Brain microvascular endothelial cell (primary cell): Measurements from ENCODE around the gene DERL2.
A peak's percentile ranks its signal among the peaks of the same experiment; 100 is the strongest.

Source experiments
- DNase-seq: peaks from one replicate; pipeline ENCODE4 v3.0.0-alpha.2; 2020
- H3K27ac ChIP-seq: fragments of 250-450 bp; sonication (Bioruptor Pico); 2 replicates; pipeline ENCODE4 v1.5.1; 2020; ENCODE audit warnings: mild to moderate bottlenecking, moderate library complexity
- H3K27me3 ChIP-seq: fragments of 250-450 bp; sonication (Bioruptor Pico); replicated peaks from 2 replicates; pipeline ENCODE4 v1.5.1; 2020; ENCODE audit warnings: mild to moderate bottlenecking
- H3K36me3 ChIP-seq: fragments of 250-450 bp; sonication (Bioruptor Pico); replicated peaks from 2 replicates; pipeline ENCODE4 v1.5.1; 2020; ENCODE audit warnings: mild to moderate bottlenecking
- H3K4me3 ChIP-seq: 2 replicates; pipeline ENCODE4 v1.5.1; 2011; ENCODE audit warnings: low read depth, mild to moderate bottlenecking, control low read depth, low read length, moderate library complexity
- CTCF ChIP-seq: IDR thresholded peaks from 2 replicates; pipeline ENCODE4 v1.5.1; 2011; ENCODE audit warnings: low read depth, mild to moderate bottlenecking, moderate library complexity, low read length, control low read depth, inconsistent platforms; ENCODE audit errors: missing control alignments
- in situ Hi-C: cut with HindIII; loops from 2 replicates; pipeline ENCODE4 v1.10.0; 2017; ENCODE audit warnings: low sequenced_read_pairs, low pct_ligation_motif_present

DERL2 gene

GRCh38 chr17:5508810-5509209 lies 22.8 kb upstream of the DERL2 start:
- Histone ChIP-seq H3K4me3 (no peak overlapping the region), H3K36me3 (no peaks in the 10 kb centered on the region), H3K27me3 (no peaks in the 10 kb centered on the region), H3K27ac (peak overlapping the region; percentile 87)
- no peak for TF ChIP-seq CTCF
- DNase-seq: peak; percentile 94
- in situ Hi-C loops: no loop called here

- H3K36me3 ChIP-seq: no peaks in the 10 kb centered on the region
- in situ Hi-C loops: no loop called here
Measured at GRCh38 chr17:5506307-5506706, 20.3 kb upstream of the DERL2 start.

GRCh38 chr17:5502552-5502951 lies 16.6 kb upstream of the DERL2 start:
- DNase-seq: no peak
- Histone ChIP-seq H3K4me3 (no peak overlapping the region), H3K27ac (no peak overlapping the region), H3K27me3 (no peaks in the 10 kb centered on the region), H3K36me3 (no peaks in the 10 kb centered on the region)
- no peak for TF ChIP-seq CTCF
- in situ Hi-C loops: no loop called here

More at GRCh38 chr17:5506307-5506706, 20.3 kb upstream of the DERL2 start:
- no peaks in the 10 kb centered on the region for H3K27me3 ChIP-seq
- H3K4me3 ChIP-seq: no peak overlapping the region
- TF ChIP-seq CTCF: no peak
- no peak overlapping the region for H3K27ac ChIP-seq
- DNase-seq: no peak

GRCh38 chr17:5501685-5502084 lies 15.7 kb upstream of the DERL2 start:
- no peaks in the 10 kb centered on the region for H3K36me3 ChIP-seq

GRCh38 chr17:5500589-5501391 lies 14.8 kb upstream of the DERL2 start:
- H3K27me3 ChIP-seq: no peaks in the 10 kb centered on the region
- in situ Hi-C loops: no loop called here
- no peaks in the 10 kb centered on the region for H3K36me3 ChIP-seq
- no peak for TF ChIP-seq CTCF
- peak overlapping the region; percentile 77 for H3K4me3 ChIP-seq
- DNase-seq: peak; percentile 84
- H3K27ac ChIP-seq: no peak overlapping the region

More at GRCh38 chr17:5501685-5502084, 15.7 kb upstream of the DERL2 start:
- Histone ChIP-seq H3K27me3 (no peaks in the 10 kb centered on the region), H3K27ac (no peak overlapping the region), H3K4me3 (no peak overlapping the region)
- DNase-seq: no peak
- no peak for TF ChIP-seq CTCF
- in situ Hi-C loops: no loop called here

- H3K4me3 ChIP-seq: peak overlapping the region; percentile 77
- no peaks in the 10 kb centered on the region for H3K36me3 ChIP-seq
Measured at GRCh38 chr17:5500247-5500588, 14.2 kb upstream of the DERL2 start.

More at GRCh38 chr17:5500247-5500588, 14.2 kb upstream of the DERL2 start:
- in situ Hi-C loops: no loop called here
- no peak for DNase-seq
- no peak for TF ChIP-seq CTCF
- Histone ChIP-seq H3K27ac (no peak overlapping the region), H3K27me3 (no peaks in the 10 kb centered on the region)
